GM19395 (cell line): ENCODE measurements around the gene GPATCH8.

Experiments
- ATAC-seq: cut with Tn5 transposase; IDR thresholded peaks from one replicate; pipeline ENCODE4 v1.9.1; 2021; ENCODE audit warnings: mild to moderate bottlenecking, moderate library complexity; ENCODE audit not compliant: unreplicated experiment

Gene GPATCH8

DNA sequence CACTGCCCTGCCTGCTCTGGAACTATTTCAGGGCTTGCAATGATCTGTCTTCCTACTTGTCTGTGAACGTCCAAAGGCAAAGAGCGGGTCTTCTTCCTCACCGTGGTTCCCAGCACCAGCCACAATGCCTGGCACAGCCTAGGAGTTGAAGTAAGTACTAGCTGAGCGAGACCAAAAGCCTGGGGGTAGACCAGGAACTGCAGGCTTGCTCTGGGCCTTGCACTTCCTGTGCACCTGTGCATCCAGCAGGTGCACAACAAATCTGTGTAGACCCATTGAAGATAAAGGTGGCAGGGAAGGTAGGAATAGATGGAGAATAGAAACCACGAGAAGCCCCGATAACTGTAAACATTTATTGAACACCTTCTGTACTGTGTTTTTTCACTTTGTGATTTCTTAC, 144.2 kb downstream of the GPATCH8 start:
- ATAC-seq = no peak

DNA sequence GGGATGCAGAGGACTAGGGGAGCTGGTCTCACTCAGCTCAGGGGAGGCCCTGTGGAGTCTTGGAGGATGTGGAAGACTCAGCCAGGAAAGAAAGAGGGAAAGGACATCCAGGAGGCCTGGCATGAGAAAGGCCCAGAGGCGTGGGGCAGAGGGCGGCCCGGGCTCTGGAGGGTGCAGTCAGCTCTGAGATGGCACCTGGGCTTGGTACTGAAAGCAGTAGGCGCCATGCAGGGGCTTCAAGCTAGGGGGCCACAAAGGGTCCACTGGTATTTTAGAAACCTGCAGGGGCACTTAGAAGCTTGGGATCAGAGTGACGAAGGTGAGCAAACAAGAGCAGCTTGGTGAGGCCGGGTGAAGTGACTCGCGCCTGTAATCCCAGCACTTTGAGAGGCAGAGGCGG, 145.1 kb downstream of the GPATCH8 start:
- ATAC-seq = no peak

DNA sequence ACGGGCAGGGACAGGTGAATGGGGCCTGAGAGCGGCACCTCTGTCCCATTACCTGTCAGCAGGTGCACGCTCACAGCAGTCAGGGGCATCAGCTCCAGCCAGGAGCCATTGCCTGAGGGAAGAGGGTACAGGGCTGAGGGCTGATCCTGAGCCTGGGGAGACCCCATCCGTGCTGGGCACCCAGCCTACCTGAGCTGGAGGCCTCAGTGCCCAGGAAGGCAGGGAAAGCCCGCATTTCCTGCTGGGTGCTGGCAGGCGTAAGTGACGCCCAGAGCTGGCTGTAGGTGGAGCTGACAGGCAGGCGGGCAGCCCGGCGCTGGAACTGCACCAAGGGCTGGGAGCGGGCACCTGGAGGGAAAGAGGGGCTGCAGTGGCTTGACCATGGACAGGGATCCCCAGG, 147.0 kb downstream of the GPATCH8 start:
- no peak for ATAC-seq

DNA sequence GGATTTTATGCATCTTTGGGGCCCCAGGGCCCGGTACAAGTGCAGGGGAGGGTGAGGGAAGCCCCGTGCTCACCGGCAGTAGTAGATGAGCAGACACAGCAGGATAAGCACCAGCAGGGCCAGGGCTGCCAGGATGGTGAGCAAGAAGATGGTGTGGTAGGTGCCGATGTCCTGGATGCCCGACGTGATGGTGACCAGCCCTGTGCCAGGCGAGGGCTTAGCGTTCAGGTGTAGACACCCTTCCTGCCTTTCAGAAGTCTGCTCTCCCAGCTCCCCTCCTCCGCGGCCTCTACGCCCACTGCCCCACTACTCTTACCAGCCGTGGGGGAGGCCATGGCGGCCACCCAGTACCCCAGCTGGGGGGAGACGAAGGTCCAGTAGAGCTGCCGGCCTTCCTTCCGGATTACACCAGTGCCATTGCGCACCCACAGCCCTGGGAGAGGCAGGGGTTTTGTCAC, 147.5 kb downstream of the GPATCH8 start:
- ATAC-seq = no peak

DNA sequence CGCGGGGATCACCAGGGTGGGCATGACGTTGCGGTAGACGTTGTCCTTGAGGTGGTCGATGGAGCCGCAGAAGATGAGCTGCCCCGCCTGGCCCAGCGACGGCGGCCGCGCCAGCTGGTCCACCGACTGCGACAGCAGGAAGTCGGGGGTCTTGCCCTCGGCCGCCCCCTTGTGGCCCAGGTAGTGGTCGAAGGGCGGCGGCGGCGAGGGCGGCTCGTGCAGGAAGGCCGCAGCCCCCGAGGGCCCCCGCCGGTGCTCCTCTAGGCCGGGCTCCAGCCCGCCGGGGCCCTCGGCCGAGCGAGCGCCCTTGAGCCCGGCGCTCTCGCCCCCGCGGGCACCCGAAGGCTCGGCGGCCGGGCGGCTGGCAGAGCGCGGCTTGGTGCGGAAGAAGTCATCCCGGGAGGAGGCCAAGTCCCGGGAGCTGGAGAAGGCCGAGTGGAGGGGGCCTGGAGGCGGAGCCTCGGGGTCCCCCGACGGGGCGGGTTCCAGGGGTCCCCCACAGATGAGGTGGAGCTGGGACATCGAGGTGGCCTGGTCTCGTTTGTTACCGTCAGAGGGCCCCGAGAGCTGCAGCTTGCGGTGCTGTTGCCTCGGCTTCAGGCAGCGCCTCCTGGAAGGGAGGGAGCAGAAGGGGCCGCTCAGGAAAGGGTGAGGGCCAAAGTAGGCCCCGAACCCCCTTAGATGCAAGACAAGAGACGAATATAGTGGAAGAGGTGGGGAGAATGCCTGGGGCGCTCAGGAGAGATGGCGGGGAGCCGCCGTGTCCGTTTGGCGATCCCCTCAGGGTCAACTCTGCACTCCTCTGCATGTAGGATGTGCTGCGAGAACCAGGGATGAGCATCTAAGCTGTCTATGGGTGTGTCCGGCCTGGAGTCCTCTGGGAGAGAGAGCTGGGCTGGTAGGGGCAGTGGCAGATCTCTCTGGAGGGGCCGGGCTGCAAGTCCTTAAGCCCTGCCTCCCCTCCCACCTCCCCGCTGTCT, 148.3 kb downstream of the GPATCH8 start:
- ATAC-seq = no peak

DNA sequence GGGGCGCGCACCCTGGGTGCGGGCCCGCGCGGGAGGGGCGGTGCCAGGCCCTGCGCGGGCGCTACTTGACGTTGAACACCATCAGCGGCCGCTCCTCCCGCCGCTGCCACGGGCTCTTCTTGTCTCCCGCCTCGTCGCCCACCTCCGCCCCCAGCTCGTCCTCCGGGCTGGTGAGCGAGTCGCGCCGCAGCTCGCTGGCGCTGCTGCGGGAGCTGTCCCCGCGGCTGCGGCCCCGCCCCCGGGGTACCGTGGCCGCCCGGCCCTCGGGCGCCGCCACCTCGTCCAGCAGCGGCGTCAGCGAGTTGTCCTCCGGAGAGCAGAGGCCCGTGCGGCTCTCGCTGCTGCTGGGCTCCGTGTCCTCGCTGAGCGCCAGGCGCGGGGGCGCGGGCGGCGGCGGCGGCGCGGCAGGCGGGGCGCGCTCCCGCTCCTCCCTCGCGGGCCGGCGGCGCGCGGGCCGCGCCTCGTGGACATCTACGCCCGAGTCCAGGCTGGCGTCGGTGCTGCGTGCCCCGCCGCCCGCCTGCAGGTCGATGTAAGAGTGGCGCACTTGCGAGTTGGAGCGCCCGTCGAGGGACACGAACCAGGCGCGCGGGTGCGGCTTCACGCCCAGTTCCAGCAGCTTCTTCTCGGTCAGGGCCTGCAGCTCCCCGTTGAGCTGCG, 149.4 kb downstream of the GPATCH8 start:
- no peak for ATAC-seq

DNA sequence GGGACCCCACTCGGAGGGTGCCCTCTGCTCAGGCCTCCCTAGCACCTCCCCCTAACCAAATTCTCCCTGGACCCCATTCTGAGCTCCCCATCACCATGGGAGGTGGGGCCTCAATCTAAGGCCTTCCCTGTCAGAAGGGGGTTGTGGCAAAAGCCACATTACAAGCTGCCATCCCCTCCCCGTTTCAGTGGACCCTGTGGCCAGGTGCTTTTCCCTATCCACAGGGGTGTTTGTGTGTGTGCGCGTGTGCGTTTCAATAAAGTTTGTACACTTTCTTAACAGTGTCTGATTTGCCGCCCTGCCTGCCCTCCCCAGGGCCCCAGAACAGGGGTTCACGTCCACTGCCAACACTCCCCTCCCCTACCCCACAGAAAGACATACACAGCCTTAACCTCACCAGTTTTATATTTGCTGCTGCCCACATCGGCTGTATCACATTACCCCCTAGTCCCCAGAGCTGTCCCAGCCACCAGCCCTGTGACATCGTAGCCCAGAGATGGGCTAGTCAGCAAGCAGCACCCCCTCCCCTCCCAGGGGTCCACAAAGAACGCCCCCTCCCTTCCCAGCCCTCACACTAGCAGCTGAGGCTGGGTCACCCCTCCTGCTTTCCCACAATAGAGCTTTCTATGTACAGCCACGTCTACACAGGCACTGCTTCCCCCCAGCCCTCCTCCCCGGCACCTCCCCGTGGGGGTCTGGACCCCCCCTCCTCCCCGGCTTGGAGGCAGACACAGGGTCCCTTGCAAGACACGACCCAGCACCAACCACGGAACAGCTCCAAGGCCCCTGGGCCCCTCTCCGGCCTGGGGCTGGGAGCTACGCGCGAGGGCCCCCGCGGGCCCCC, 150.2 kb downstream of the GPATCH8 start:
- ATAC-seq = no peak

DNA sequence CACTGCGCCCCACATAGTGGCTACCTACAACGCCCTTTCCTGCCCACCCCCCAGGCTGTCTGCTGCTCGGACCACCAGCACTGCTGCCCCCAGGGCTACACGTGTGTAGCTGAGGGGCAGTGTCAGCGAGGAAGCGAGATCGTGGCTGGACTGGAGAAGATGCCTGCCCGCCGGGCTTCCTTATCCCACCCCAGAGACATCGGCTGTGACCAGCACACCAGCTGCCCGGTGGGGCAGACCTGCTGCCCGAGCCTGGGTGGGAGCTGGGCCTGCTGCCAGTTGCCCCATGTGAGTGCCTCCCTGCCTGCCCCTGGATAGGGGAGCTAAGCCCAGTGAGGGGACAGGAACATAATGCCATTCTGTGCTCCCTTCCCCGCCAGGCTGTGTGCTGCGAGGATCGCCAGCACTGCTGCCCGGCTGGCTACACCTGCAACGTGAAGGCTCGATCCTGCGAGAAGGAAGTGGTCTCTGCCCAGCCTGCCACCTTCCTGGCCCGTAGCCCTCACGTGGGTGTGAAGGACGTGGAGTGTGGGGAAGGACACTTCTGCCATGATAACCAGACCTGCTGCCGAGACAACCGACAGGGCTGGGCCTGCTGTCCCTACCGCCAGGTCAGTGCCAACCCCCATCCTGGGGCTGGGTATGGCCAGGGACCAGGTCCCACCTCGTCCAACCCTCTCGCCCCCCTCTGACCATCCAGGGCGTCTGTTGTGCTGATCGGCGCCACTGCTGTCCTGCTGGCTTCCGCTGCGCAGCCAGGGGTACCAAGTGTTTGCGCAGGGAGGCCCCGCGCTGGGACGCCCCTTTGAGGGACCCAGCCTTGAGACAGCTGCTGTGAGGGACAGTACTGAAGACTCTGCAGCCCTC, 151.0 kb downstream of the GPATCH8 start:
- no peak for ATAC-seq

DNA sequence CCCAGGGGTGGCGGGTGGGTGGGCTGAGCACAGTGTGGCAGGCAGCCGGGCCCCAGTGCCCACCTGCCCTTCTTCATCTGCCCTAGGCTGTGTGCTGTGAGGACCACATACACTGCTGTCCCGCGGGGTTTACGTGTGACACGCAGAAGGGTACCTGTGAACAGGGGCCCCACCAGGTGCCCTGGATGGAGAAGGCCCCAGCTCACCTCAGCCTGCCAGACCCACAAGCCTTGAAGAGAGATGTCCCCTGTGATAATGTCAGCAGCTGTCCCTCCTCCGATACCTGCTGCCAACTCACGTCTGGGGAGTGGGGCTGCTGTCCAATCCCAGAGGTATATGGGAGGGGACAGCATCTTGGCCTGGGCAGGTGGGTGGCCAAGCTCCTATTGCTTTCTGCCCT, 151.7 kb downstream of the GPATCH8 start:
- no peak for ATAC-seq

DNA sequence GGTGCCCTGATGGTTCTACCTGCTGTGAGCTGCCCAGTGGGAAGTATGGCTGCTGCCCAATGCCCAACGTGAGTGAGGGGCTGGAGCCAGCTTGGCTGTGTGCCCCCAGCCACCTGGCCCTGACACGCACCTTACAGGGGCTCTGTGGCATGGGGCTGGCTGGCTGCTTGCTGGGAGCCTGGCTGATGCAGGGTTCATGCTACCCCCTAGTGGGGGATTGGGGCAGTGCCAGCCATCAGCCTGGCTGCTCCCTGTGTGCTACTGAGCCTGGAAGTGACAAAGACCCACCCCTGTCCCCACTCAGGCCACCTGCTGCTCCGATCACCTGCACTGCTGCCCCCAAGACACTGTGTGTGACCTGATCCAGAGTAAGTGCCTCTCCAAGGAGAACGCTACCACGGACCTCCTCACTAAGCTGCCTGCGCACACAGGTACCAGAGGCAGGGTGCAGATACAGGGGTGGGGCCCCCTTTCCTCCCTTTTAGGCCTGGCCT, 152.4 kb downstream of the GPATCH8 start:
- no peak for ATAC-seq

DNA sequence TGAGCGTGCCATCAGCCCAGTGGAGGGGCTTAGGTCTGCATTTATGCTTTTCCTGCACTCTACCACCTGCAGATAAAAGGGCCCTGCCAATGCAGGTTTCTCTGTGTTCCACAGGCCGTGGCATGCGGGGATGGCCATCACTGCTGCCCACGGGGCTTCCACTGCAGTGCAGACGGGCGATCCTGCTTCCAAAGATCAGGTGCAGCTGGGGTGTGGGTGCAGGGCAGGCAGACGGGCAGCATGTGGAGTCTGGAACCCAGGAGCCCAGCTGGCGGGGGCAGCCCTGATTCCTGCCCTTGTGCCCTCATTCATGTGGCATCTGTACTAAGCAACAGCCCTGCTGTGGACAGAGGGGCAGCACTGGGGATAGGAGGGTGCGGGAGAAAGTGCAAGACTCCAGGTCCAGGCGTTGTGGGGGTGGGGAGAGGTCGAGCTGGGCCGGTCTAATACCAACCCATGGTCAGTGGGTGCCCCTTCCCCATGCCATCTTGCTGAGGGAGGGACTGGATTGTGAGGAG, 153.6 kb downstream of the GPATCH8 start:
- ATAC-seq = no peak

DNA sequence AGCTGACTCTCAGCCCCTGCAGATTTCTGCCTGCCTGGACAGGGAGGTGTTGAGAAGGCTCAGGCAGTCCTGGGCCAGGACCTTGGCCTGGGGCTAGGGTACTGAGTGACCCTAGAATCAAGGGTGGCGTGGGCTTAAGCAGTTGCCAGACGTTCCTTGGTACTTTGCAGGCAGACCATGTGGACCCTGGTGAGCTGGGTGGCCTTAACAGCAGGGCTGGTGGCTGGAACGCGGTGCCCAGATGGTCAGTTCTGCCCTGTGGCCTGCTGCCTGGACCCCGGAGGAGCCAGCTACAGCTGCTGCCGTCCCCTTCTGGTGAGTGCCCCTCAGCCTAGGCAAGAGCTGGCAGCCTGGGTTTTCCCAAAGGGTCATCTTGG, 154.2 kb downstream of the GPATCH8 start:
- no peak for ATAC-seq

DNA sequence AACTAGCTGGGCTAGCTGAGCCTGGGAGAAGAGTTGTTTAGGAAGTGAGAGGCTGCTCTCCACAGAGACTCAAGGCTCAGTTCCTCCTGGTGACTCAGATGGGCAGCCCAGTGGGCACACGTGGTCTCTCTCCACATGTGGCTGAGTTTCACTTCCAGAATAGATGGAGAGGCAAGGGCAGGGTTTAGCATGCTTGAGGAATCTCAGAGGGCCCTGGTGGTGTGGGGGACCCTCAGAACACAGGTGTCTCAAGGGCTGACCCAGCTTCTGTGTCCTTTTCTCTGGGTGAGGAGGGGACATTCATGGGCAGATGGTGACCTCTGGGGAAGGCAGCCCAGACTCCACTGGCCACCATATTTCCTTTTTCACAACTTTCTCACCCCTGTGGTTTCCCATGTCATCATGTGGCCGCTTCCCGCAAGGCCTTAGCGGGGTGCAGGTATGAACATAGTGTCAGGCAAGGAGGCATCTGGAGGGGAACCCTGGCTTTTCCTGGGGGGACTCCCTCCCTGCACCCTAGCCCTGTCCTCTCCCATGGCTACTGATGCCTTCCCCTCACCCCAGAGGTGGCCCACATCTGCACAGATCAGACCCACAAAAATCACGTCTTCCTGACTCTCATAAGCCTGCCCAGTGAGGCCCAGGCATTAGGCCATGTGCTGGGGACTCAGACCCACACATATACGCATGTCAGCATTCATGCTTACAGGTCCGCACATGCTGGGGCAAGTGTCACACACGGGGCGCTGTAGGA, 154.8 kb downstream of the GPATCH8 start:
- ATAC-seq = peak; percentile 39
